Measurements from ENCODE around the gene ASB2.

Gene ASB2

DNA sequence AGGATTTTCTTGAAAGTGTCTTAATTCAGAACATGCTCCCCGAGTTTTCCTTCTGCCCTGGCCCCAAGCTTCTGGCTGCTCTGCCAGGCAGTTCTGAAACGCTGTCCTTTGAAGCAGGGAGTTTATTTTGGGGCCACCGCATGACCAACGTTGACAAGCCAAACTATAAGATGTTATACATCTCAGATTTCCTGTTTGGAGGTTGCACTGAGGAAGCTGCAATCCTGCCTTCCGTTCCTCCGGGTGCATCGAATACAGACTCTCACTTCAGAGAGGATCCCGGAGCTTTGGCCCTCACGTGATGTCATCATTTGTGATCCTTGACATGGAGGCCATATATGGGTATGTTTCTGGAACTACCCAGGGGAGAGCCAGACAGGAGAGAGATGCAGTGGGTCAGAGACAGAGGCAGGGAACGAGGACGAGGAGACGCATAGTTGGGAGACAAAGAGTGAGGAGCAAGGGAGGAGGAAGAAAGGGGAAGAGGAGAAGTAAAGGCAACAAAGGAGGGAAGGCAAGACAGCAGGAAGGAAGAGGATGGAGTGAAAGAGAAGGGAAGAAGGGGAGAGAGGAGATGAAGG is at the start of gene ASB2:
ASB2 (minus strand) TSS at position 94 of the 581 bp plus-strand sequence. CDS start 12,031 bp downstream, outside the sequence.
- peak; percentile 10 for DNase-seq

DNA sequence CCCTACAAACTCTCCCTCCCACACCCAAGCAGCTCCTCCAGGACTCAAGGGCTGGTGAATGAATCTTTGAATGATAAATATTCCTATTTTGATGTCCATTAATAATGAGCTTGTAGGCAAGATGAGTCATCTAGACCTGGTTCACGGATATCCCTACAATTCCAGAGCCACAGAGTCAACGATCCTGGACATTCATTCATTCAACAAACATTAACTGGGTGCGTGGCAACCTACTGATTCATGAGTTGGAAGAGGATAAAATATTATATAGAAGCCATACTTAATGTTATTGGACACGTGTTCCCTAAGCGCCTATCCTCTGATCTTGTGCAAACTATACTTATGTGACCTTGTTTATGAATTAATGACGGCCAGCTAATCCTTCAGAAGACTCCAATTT is 49.4 kb upstream of the ASB2 start:
- no peak for DNase-seq

- no peak for DNase-seq
Observed at GRCh38 chr14:94024549-94024948, 48.2 kb upstream of the ASB2 start.

DNA sequence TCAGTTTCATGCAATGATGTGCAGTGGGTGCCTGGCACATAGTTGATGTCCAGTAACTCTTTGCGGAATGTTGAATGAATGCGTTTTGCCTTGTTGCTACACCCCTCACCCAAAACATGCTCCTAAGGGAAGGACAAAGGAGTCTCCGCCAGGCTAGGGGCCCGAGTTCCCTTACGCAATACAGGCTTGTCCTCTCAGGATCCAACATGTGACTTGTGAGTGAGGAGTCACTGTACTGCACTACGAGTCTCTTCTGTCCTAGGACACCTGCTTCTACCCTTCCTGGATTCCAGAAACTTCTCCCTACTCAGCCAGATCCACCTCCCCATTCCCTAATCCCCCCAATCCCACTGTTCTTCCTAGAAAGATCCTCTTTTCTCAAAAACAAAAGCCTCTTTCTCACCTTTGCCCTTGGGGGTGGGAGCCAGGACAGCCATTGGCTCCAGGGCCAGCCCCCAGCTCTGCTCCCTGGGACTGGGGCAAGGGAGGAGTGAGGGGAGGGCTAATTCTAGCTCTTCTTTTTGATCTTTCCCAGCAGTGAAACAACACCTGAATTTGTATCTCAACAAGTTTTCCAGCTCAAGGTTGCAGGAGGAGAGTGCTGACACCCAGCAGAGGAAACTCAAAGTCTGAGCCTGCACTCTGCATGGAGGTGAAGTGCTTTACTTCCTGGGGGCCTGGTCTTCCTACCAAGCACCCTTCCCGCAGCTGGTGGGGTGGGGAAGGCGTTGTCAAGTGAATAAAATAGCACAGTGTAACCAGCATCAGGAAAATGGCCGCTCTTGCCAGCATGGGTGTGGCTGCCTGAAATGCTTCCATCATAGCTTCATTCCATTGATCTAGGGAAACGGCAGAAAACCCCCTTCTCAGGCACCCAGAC is 46.4 kb upstream of the ASB2 start:
- no peak for DNase-seq

DNA sequence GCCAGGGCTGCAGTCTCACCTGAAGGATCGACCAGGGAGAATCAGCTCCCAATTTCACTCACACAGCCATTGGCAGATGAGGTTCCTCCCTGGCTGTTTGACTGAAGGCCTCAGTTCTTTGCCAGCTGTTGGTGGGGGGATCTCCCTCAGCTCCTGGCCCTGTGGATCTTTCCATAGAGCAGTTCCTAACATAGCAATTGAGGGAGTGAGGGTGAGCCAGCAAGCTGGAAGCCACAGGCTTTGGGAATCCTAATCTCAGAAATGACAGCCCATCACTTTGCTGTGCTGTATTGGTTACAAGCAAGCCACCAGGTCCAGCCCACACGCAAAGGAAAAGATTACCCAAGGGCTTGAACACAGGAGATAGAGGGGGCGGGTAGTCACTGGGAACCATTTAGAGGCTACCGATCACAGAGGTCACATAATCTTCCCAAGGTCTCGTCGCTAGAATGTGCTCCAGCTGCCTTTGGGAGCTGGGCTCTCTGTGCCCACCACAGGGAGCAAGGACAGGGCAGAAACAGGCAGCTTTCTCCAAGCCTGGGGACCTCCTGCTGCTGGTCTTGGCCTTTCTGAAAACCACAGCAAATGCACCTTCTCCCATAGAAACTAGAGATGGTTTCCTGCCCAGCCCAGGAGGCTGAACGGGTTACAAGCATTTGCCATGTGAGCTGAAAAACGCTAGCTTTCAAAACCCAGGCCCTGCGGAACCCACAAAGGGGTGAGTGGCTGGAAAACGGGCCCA is 45.2 kb upstream of the ASB2 start:
- no peak for DNase-seq

DNA sequence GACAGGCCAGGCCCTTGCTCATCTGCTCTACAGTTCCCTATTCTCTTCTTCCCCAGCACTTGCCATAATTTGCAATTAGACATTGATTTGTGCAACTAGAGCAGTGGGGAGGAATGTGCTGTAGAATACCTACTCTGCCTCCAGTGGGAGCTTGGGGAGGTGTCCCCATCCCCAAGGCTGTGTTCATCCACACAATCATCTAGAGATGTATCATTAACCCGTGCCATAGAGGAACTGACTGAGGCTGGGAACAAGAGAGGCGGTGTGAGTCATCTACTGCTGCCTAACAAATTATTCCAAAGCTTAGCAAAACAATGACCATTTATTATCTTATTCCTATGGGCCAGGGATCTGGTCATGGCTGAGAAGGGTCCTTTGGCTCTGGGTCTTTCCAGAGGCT is 44.6 kb upstream of the ASB2 start:
- DNase-seq = no peak

DNA sequence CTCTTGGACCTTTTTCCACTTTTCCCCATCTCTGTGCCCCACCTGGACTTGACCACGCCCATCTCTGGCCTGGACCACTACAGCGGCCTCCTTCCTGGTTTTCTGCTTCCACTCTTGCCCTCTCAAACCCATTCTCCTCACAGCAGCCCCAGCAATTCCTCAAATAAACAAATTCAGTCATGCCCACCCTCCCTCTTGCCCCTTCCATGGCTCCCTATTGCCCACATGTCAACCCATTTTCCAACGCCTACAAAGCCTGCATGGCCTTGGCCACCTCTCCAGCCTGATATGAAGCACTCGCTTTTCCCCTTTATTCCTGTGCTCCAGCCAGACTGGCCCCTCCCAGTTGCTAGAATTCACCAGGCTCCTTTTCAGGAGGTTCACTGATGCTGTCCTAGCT is 43.9 kb upstream of the ASB2 start:
- DNase-seq = no peak

DNA sequence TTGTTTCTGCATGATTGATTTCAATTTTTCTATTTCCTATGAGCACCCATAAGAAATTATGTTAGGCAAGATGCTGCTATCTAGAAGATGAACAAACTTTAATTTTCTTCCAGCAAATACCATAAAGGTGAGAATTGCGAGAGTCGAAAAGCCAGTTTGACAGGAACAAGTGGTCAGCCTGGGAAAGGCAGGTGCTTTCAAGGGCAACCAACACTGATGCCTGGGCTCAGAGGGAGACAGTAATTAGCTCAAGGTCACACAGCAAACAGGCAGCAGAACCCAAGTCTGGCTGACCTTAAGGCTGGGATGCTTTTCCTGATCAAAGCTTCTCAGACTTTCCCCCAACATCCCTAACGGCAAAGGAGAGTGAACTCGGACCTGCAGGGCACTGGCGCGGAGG is 43.0 kb upstream of the ASB2 start:
- DNase-seq = no peak

DNA sequence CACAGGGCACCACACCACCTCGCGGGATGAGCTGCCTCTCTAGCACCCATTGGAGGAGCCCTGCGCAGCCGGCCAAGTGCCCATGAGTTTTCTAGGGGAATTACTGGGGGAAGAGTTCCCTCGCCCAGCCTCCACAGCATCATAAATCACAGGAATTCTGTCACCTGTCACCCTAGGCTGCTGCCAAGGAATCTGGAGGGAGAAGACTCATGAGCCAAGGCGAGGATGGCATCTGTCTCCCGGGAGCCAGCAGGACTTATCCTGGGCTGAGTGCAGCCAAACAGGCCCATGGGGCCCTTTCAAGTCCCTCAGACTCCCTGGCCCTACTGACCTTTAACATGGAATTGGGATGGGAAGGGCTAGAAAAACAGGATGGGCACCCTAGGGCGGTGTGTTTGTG is 41.9 kb upstream of the ASB2 start:
- no peak for DNase-seq

GRCh38 chr14:94016446-94016976 is 40.1 kb upstream of the ASB2 start:
- DNase-seq = no peak

GRCh38 chr14:94015223-94015622 is 38.9 kb upstream of the ASB2 start:
- DNase-seq = no peak

DNA sequence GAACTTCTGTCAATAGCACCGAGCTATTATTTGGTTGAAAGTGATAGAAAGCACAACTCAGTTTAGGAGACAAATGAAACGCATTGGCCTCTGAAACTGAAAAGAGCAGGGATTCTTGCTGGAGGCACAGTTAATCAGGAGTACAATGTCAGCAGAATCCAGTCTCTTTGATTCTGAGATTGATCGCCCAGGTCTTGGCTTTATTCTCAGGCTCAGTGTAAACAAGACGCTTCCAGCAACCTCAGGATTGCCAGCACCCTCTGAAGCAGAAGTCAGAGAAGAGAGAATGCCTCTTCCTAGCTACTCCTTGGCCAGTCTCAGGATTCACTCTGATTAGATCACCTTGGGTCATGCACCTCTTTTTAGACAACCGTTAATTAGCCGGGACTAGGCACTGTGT is 38.0 kb upstream of the ASB2 start:
- DNase-seq = no peak

GRCh38 chr14:94011795-94012194 is 35.4 kb upstream of the ASB2 start:
- DNase-seq = no peak

GRCh38 chr14:94010625-94011024 is 34.3 kb upstream of the ASB2 start:
- no peak for DNase-seq

GRCh38 chr14:94009767-94010166 is 33.4 kb upstream of the ASB2 start:
- no peak for DNase-seq

DNA sequence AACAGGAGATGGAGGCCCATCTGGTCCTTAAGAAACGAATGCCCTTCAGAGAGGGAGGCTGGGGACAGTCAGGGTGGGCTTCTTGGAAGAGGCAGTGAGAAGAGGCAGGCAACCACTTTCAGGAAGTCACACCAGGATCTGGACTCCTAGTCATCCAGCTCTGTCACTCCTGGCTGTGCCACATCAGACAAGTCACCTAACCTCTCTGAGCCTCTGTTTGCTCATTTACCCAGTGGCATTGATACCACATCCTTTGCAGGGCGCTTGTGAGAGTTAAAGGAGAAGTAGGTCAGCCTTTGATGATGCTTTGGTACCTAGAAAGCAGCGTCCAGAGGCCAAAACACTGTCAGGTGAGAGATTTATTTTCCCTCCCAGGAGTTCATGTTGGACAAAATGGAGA is 31.9 kb upstream of the ASB2 start:
- no peak for DNase-seq

- peak; percentile 43 for DNase-seq
Observed at GRCh38 chr14:94005324-94006073, 29.1 kb upstream of the ASB2 start.

GRCh38 chr14:94004015-94004414 is 27.6 kb upstream of the ASB2 start:
- no peak for DNase-seq

DNA sequence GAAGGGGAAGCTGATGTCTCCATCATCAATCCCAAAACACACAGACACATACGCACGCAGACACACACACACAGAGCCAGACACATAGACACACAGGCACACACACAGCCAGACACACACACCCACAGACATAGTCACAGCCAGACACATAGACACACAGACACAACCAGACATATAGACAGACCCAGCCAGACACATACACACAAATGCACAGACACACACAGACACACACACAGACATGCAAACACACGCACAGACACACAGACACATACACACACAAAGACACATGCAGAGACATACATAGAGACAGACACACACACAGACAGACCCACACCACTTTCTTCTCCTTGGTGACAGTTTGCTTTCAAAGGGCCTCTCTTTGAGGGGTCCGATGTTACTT is 27.0 kb upstream of the ASB2 start:
- DNase-seq = no peak

DNA sequence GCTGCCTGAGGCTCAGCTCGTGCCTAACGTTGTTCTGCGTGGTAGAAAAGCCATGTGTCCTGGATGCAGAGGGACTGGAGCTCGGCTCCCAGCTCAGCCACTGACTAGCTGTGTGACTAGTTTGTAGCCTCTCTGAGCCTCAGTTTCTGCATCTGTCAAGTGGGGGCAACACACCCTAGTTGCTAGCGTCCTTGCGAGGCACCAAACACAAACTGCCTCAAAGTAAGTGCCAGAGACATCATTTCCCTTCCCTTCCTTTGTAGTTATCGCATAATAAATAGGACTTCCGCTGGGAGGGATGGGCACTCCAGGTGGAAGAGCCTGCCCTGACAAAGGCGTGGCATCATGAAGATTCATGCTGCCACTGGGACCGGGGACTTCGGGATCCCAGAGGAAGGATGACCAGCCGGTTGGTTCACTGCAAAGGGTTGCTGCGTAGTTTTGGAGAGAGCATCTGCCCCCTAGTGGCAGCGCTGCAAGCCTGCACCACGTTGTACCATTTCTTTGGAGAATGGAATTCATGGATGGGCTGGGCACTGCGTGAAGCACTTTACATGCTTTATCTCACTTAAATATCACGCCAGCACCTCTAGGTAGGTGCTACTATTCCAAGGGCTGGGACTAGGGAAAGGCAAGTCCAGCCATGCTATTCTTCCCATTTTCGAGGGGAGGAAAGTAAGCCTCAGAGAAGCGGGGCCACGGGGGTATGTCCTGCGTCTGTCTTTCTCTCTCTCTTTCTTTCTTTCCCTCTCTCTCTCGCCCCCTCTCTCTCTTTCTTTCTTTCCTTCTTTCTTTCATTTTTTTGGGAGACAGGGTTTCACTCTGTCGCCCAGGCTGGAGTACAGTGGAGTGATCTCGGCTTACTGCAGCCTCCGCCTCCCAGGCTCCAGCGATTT is 25.4 kb upstream of the ASB2 start:
- peak; percentile 76 for DNase-seq

- DNase-seq = no peak
Observed at GRCh38 chr14:94001016-94001415, 24.6 kb upstream of the ASB2 start.

DNA sequence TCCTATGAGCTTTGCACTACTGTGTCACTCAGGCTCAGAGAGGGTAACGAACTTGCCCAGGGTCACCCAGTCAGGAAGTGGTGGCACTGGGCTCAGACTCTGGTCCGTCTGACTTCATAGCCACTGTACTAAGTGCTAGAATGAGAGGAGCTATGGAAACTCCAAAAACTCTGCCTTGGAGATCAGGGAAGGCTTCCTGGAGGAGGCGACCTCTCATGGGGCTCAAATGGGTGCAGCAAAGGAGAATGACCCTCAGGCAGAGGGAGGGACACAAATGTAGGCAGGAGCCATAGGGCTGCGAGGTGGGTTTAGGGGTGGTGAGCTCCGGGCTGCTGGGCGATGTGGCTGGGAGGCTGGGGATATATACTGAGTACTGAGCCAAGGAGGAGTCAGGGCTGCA is 23.9 kb upstream of the ASB2 start:
- DNase-seq = no peak

Measured in hematopoietic multipotent progenitor cell treated with erythropoietin and hydrocortisone succinate and interleukin-3 and kit ligand, for 4 days (in vitro differentiated cells).